Ectodermal cell (in vitro differentiated cells): ENCODE measurements around the gene IBA57.
"Not testable (repeated sequence)": the region's sequence is repeated elsewhere in the genome, so short reads cannot be mapped to it uniquely, and the experiment has no call there.

Source experiments
- H3K27ac ChIP-seq: 2 replicates; pipeline ENCODE4 v1.7.0; 2013; ENCODE audit warnings: mild to moderate bottlenecking, low read depth, low read length; ENCODE audit not compliant: insufficient read depth, poor library complexity, severe bottlenecking
- H3K27me3 ChIP-seq: 2 replicates; pipeline ENCODE4 v1.7.0; 2013; ENCODE audit warnings: mild to moderate bottlenecking, low read length; ENCODE audit not compliant: insufficient read depth, control insufficient read depth, poor library complexity, severe bottlenecking
- H3K36me3 ChIP-seq: one replicate; pipeline ENCODE4 v1.7.0; 2013; ENCODE audit warnings: low read length; ENCODE audit not compliant: control insufficient read depth, insufficient read depth
- H3K4me1 ChIP-seq: one replicate; pipeline ENCODE4 v1.7.0; 2013; ENCODE audit warnings: low read length; ENCODE audit not compliant: control insufficient read depth, insufficient read depth
- H3K4me3 ChIP-seq: 2 replicates; pipeline ENCODE4 v1.7.0; 2013; ENCODE audit warnings: low read depth, low read length, control low read depth; ENCODE audit not compliant: insufficient read depth
- H3K9me3 ChIP-seq: 2 replicates; pipeline ENCODE4 v1.7.0; 2013; ENCODE audit warnings: mild to moderate bottlenecking, low read length, moderate library complexity; ENCODE audit not compliant: control insufficient read depth
- WGBS, 2 experiments: methylation state at CpG; one replicate each; pipeline ENCODE4 v1.1.7; 2013; ENCODE audit warnings: missing lambda C conversion rate in 2 of 2; 5-methylcytosine and 5-hydroxymethylcytosine counted together

The IBA57 gene

GRCh38 chr1:228180271-228180958, 14.8 kb downstream of the IBA57 start:
- Histone ChIP-seq H3K9me3 (no peaks in the 10 kb centered on the region), H3K27ac (no peak overlapping the region), H3K27me3 (no peaks in the 10 kb centered on the region), H3K36me3 (no peaks in the 10 kb centered on the region), H3K4me3 (no peak overlapping the region), H3K4me1 (no peaks in the 10 kb centered on the region)
- WGBS, 2 experiments, result 92 to 94% methylated on average over 4 of the region's 4 CpGs

- Histone ChIP-seq H3K4me3 (no peak overlapping the region), H3K27me3 (no peaks in the 10 kb centered on the region), H3K9me3 (no peaks in the 10 kb centered on the region), H3K4me1 (no peaks in the 10 kb centered on the region), H3K36me3 (no peaks in the 10 kb centered on the region), H3K27ac (no peak overlapping the region)
- 92 to 93% methylated on average over 7 of the region's 7 CpGs for WGBS, 2 experiments
Observed at GRCh38 chr1:228180959-228181644, 15.5 kb downstream of the IBA57 start.

DNA sequence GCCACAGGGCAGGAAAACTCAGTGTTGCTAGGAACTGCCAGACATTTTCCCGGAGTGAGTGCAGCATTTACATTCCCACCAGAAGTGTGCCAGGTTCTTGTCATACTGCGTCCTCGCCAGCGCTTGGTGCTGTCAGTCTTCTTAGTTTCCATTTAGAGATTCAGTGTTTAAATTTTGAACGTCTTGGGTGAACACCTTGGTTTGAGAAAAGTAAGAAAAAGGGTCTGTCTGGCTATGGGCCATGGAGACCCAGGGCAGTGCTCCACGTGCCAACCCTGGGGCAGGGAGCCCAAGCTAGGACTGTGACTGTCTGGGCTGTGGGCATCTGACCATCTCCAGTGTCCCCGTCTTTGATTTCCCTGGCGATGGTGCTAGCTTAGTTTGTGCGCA, 16.0 kb downstream of the IBA57 start:
- Histone ChIP-seq H3K4me3 (no peak overlapping the region), H3K4me1 (no peaks in the 10 kb centered on the region), H3K27ac (no peak overlapping the region), H3K36me3 (no peaks in the 10 kb centered on the region), H3K9me3 (no peaks in the 10 kb centered on the region), H3K27me3 (no peaks in the 10 kb centered on the region)
- 91 to 94% methylated on average over 9 of the region's 9 CpGs for WGBS, 2 experiments

- H3K27ac ChIP-seq, result no peak overlapping the region
- WGBS, 2 experiments, result 95 to 96% methylated on average over 31 to 32 of the region's 32 CpGs
- no peak overlapping the region for H3K4me3 ChIP-seq
- no peaks in the 10 kb centered on the region for H3K4me1 ChIP-seq
- no peaks in the 10 kb centered on the region for H3K36me3 ChIP-seq
- no peaks in the 10 kb centered on the region for H3K27me3 ChIP-seq
- H3K9me3 ChIP-seq, result no peaks in the 10 kb centered on the region
Observed at GRCh38 chr1:228182296-228183030, 16.9 kb downstream of the IBA57 start.

- H3K4me3 ChIP-seq, result no peak overlapping the region
- no peaks in the 10 kb centered on the region for H3K9me3 ChIP-seq
- 86 to 89% methylated on average over 7 of the region's 7 CpGs for WGBS, 2 experiments
- no peak overlapping the region for H3K27ac ChIP-seq
- H3K27me3 ChIP-seq, result no peaks in the 10 kb centered on the region
- no peaks in the 10 kb centered on the region for H3K4me1 ChIP-seq
- H3K36me3 ChIP-seq, result no peaks in the 10 kb centered on the region
Observed at GRCh38 chr1:228184152-228184551, 18.5 kb downstream of the IBA57 start.

DNA sequence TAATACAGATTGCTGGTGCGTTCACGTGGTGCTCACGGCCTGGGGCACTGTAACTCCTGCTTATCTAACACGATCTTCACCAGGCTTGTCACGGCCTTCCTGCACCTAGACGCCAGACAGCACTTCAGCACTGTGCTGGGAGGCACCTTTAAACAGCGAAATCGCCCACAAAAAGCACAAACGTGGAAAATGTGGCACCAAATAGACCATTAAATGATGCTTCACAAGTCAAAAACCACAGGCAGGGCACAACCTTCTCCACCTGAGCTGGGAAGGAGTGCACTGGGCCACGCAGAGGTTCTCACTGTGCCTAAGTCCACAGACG, 20.0 kb downstream of the IBA57 start:
- Histone ChIP-seq H3K27ac (no peak overlapping the region), H3K4me3 (no peak overlapping the region), H3K36me3 (no peaks in the 10 kb centered on the region), H3K27me3 (no peaks in the 10 kb centered on the region), H3K4me1 (no peaks in the 10 kb centered on the region), H3K9me3 (no peaks in the 10 kb centered on the region)
- 92% methylated on average over 11 of the region's 11 CpGs for WGBS, 2 experiments

DNA sequence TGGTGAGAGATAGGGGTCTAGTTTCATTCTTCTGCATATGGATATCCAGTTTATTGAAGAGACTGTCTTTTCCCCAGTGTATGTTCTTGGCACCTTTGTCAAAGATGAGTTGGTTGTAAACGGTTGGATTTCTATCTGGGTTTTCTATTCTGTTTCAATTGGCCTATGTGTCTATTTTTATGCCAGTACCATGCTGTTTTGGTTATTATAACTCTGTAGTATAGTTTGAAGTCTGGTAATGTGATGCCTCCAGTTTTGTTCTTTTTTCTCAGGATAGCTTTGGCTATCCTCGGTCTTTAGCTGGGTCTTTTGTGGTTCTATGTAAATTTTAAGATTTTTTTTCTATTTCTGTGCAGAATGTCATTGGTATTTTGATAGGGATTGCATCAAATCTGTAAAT, 22.6 kb downstream of the IBA57 start:
- WGBS, 2 experiments, result 85 to 93% methylated on average over 2 of the region's 2 CpGs
- not testable (repeated sequence) for H3K27me3 ChIP-seq, H3K9me3 ChIP-seq

DNA sequence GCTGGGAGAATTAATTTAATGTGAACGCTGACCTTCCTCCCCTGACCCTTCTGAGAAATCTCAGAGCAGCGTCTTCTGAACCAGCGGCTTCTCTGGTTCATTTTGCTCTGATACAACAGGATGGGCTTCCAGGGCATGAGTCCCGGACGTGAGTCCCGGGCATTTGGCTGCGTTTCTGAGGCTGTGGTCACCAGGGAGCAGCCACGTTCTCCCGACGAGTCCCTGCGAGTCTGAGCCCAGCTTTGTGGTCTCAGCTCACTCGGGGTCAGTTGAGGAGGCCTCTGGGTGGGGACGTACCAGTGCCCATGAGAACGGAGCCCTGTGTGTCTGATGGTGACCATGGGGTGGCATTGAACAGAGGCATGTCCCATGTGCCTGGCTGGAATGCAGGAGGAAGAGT, 24.6 kb downstream of the IBA57 start:
- Histone ChIP-seq H3K4me3 (no peak overlapping the region), H3K9me3 (no peaks in the 10 kb centered on the region), H3K36me3 (no peaks in the 10 kb centered on the region), H3K27me3 (no peaks in the 10 kb centered on the region), H3K27ac (no peak overlapping the region), H3K4me1 (no peaks in the 10 kb centered on the region)
- 91 to 93% methylated on average over 14 of the region's 14 CpGs for WGBS, 2 experiments

More for the DNA sequence above, 22.6 kb downstream of the IBA57 start:
- not testable (repeated sequence) for H3K36me3 ChIP-seq, H3K4me1 ChIP-seq, H3K27ac ChIP-seq, H3K4me3 ChIP-seq

DNA sequence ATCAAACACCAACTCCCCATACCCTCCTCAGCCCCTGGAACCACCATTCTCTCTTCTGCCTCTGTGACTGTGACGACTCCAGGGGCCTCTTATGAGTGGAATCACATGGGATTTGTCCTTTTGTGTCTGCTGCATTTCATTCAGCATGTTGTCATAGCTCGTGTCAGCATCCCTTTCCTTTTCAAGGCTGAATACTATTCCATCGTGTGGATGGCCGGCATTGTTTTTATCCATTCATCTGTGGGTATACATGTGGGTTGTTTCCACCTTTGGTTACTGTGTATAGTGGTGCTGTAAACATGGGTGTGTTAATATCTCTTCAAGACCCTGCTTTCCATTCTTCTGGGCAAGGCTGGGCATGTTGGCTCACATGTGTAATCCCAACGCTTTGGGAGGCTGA, 25.2 kb downstream of the IBA57 start:
- Histone ChIP-seq H3K4me1 (no peaks in the 10 kb centered on the region), H3K9me3 (no peaks in the 10 kb centered on the region), H3K4me3 (no peak overlapping the region), H3K36me3 (no peaks in the 10 kb centered on the region), H3K27me3 (no peaks in the 10 kb centered on the region), H3K27ac (no peak overlapping the region)
- WGBS, 2 experiments, result 85 to 89% methylated on average over 5 of the region's 5 CpGs

DNA sequence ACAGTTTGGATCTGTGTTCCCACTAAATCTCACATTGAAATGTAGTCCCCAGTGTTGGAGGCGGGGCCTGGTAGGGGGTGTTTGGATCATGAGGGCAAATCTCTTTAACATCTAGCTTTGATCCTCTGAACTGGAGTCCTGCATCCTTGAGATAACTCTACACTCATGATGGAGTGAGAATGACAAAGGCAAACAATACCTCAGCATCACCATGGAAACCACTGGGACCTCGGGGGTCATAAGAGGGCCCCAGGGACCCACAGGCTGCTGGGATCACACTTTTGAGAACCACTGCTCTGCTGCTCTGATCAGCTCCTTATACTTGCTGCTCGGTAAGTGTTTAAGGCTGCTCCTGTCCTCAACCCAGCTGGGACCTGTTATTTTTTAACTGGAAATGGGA, 28.8 kb downstream of the IBA57 start:
- Histone ChIP-seq H3K27me3 (no peaks in the 10 kb centered on the region), H3K4me3 (no peak overlapping the region), H3K4me1 (no peaks in the 10 kb centered on the region), H3K9me3 (peaks cover 5% of the 10 kb centered on the region), H3K36me3 (no peaks in the 10 kb centered on the region), H3K27ac (no peak overlapping the region)
- 69 to 86% methylated on average over 2 to 3 of the region's 3 CpGs for WGBS, 2 experiments
